A549 (cell line): ENCODE data around the gene EP400. TPM values are rescaled to one million over a fixed set of nuclear protein-coding genes. Genes with fewer than 3 reads are reported as not detected.

Experiments used
- ATAC-seq, 2 experiments: fragments of 200-7000 bp in 1 of 2; fragments of >200 bp in 1 of 2; cut with Nextera tagmentation in 1 of 2; cut with Tn5 transposase in 1 of 2; 3 replicates each; pipeline versions ENCODE4 v1.8.0 to v1.9.1; 2018 to 2020; ENCODE audit warnings: mild to moderate bottlenecking in 1 of 2, moderate library complexity in 1 of 2
- CTCF ChIA-PET: fragments of 300-600 bp; sonication (Branson Sonifier 250); formaldehyde crosslinking; extraction: SDS; loops from one replicate; lab custom pipeline; 2021; ENCODE audit warnings: antibody characterized with exemption, inconsistent platforms; lab: Yijun Ruan, JAX
- POLR2A ChIA-PET: fragments of 350-600 bp; formaldehyde crosslinking; extraction: SDS; loops from one replicate; lab custom pipeline; 2021; ENCODE audit warnings: antibody characterized with exemption, inconsistent platforms; lab: Yijun Ruan, JAX
- DNase-seq, 2 experiments: peaks; one replicate each; pipeline versions ENCODE4 v3.0.0 to v3.0.0-alpha.2; 2011 to 2016; ENCODE audit warnings: low read depth in 1 of 2, low spot score in 1 of 2
- FAIRE-seq: peaks from 2 replicates; lab custom pipeline; 2011; peaks lifted over from hg19 to GRCh38; lab: Jason Lieb, UNC
- H3K27ac ChIP-seq, 2 experiments: fragments of >200 bp; sonication (Bioruptor Twin); formaldehyde crosslinking; 3 replicates each; pipeline ENCODE4 v1.5.1; 2016 to 2017
- H3K4me1 ChIP-seq: fragments of >200 bp; sonication (Bioruptor Twin); formaldehyde crosslinking; 3 replicates; pipeline ENCODE4 v1.6.1; 2016
- H3K4me2 ChIP-seq: fragments of >200 bp; sonication (Bioruptor Twin); formaldehyde crosslinking; 3 replicates; pipeline ENCODE4 v1.6.1; 2016
- H3K4me3 ChIP-seq: fragments of >200 bp; sonication (Bioruptor Twin); formaldehyde crosslinking; 3 replicates; pipeline ENCODE4 v1.5.1; 2016
- H3K9me3 ChIP-seq: fragments of >200 bp; sonication (Bioruptor Twin); formaldehyde crosslinking; 3 replicates; pipeline ENCODE4 v1.6.1; 2016
- BHLHE40 ChIP-seq: IDR thresholded peaks from 2 replicates; pipeline ENCODE4 v1.6.1; 2012; ENCODE audit warnings: low read depth, low read length, inconsistent platforms
- CBX8 ChIP-seq: fragments of 200-600 bp; sonication (generic); IDR thresholded peaks from 2 replicates; pipeline ENCODE4 v1.6.1; 2016
- CEBPB ChIP-seq, 2 experiments: fragments of >200 bp in 1 of 2; sonication (Bioruptor Twin) in 1 of 2; formaldehyde crosslinking in 1 of 2; IDR thresholded peaks; 2 replicates each; pipeline ENCODE4 v1.6.1; 2012 to 2016
- CHD2 ChIP-seq: fragments of 150-350 bp; IDR thresholded peaks from 2 replicates; pipeline ENCODE4 v1.6.1; 2014; ENCODE audit warnings: low read length; ENCODE audit not compliant: partially characterized antibody
- CHD4 ChIP-seq: fragments of 200-600 bp; sonication (generic); IDR thresholded peaks from 2 replicates; pipeline ENCODE4 v1.6.1; 2016; ENCODE audit warnings: antibody characterized with exemption, mild to moderate bottlenecking, borderline replicate concordance
- EHMT2 ChIP-seq: fragments of 200-600 bp; sonication (generic); IDR thresholded peaks from 2 replicates; pipeline ENCODE4 v1.6.1; 2016; ENCODE audit warnings: antibody characterized with exemption, low read depth, mild to moderate bottlenecking, moderate library complexity
- EP300 ChIP-seq, 2 experiments: fragments of >200 bp; sonication (Bioruptor Twin); formaldehyde crosslinking; IDR thresholded peaks; 2 replicates in 1 of 2; 3 replicates in 1 of 2; pipeline ENCODE4 v1.6.1; 2016 to 2017
- ESRRA ChIP-seq: fragments of 150-350 bp; IDR thresholded peaks from 2 replicates; pipeline ENCODE4 v1.6.1; 2014; ENCODE audit warnings: mild to moderate bottlenecking, low read length, borderline replicate concordance
- FOSB ChIP-seq: fragments of 250-450 bp; sonication (Bioruptor Pico); IDR thresholded peaks from 2 replicates; pipeline ENCODE4 v1.5.0; 2020; ENCODE audit warnings: mild to moderate bottlenecking, moderate library complexity
- FOSL2 ChIP-seq, 2 experiments: fragments of 450-650 bp in 1 of 2; fragments of >200 bp in 1 of 2; sonication (Bioruptor Twin) in 1 of 2; formaldehyde crosslinking; IDR thresholded peaks; 2 replicates each; pipeline versions ENCODE4 v1.5.0 to v1.6.1; 2016 to 2020; ENCODE audit warnings: mild to moderate bottlenecking in 1 of 2, moderate library complexity in 1 of 2
- FOXS1 ChIP-seq: fragments of 250-450 bp; sonication (Bioruptor Pico); IDR thresholded peaks from 2 replicates; pipeline ENCODE4 v1.5.0; 2020; ENCODE audit warnings: mild to moderate bottlenecking, moderate library complexity
- HDAC2 ChIP-seq: fragments of 200-600 bp; sonication (generic); IDR thresholded peaks from 2 replicates; pipeline ENCODE4 v1.6.1; 2016
- JUN ChIP-seq, 2 experiments: fragments of >200 bp; sonication (Bioruptor Twin); formaldehyde crosslinking; IDR thresholded peaks; 2 replicates in 1 of 2; 3 replicates in 1 of 2; pipeline ENCODE4 v1.6.1; 2016 to 2017
- JUNB ChIP-seq: fragments of >200 bp; sonication (Bioruptor Twin); formaldehyde crosslinking; IDR thresholded peaks from 2 replicates; pipeline ENCODE4 v1.6.1; 2016
- MAFK ChIP-seq: fragments of 450-650 bp; IDR thresholded peaks from 2 replicates; pipeline ENCODE4 v1.6.1; 2014; ENCODE audit not compliant: partially characterized antibody
- NFE2L2 ChIP-seq: fragments of 150-350 bp; conservative IDR thresholded peaks from 2 replicates; pipeline ENCODE4 v1.6.1; 2014; ENCODE audit warnings: low read length
- NPAS2 ChIP-seq: fragments of 250-450 bp; sonication (Bioruptor Pico); IDR thresholded peaks from 2 replicates; pipeline ENCODE4 v1.8.0; 2022; ENCODE audit warnings: mild to moderate bottlenecking, moderate library complexity, borderline replicate concordance
- NR3C1 ChIP-seq: fragments of >200 bp; sonication (Bioruptor Twin); formaldehyde crosslinking; IDR thresholded peaks from 3 replicates; pipeline ENCODE4 v1.6.1; 2017
- PHF8 ChIP-seq: fragments of 200-600 bp; sonication (generic); IDR thresholded peaks from 2 replicates; pipeline ENCODE4 v1.6.1; 2016; ENCODE audit warnings: low read depth, mild to moderate bottlenecking, antibody characterized with exemption, moderate library complexity, borderline replicate concordance
- POLR2AphosphoS2 ChIP-seq: conservative IDR thresholded peaks from 2 replicates; pipeline ENCODE4 v1.6.1; 2012; ENCODE audit warnings: low read length, improper control_type of control experiment, inconsistent platforms
- RAD21 ChIP-seq, 2 experiments: fragments of >200 bp in 1 of 2; sonication (Bioruptor Twin) in 1 of 2; formaldehyde crosslinking in 1 of 2; IDR thresholded peaks in 1 of 2; conservative IDR thresholded peaks in 1 of 2; 2 replicates in 1 of 2; 3 replicates in 1 of 2; pipeline ENCODE4 v1.6.1; 2012 to 2018; ENCODE audit warnings: inconsistent platforms in 1 of 2
- RCOR1 ChIP-seq: fragments of 150-350 bp; IDR thresholded peaks from 2 replicates; pipeline ENCODE4 v1.6.1; 2014; ENCODE audit warnings: antibody characterized with exemption, low read length, low read depth
- RFX5 ChIP-seq: fragments of 450-650 bp; IDR thresholded peaks from 2 replicates; pipeline ENCODE4 v1.7.1; 2014; ENCODE audit warnings: antibody characterized with exemption, mild to moderate bottlenecking, moderate library complexity
- TFCP2L1 ChIP-seq: fragments of 250-450 bp; sonication (Bioruptor Pico); IDR thresholded peaks from 2 replicates; pipeline ENCODE4 v1.5.0; 2021; ENCODE audit warnings: mild to moderate bottlenecking
- WGBS: methylation state at CpG from one replicate; pipeline ENCODE4 v1.1.6; 2017; ENCODE audit errors: missing lambda C conversion rate; 5-methylcytosine and 5-hydroxymethylcytosine counted together
- polyA plus RNA-seq, 4 experiments: library from polyadenylated mRNA; depleted of rRNA in 3 of 4; stranded (reverse); fragments of >200 nt; fragmentation: RNase III in 1 of 4; extraction: RNeasy Plus Mini Kit Qiagen cat#74134 plus additional on column Dnase treatment in 1 of 4; gene quantifications; 2 replicates in 3 of 4; 3 replicates in 1 of 4; pipeline ENCODE4 v1.2.3, GENCODE V29; 2011 to 2017
- TF ChIP-seq, protein P1 (sequence below): fragments of 250-450 bp; sonication (Bioruptor Pico); IDR thresholded peaks from 2 replicates; pipeline ENCODE4 v1.5.0; 2020; ENCODE audit warnings: low read depth, mild to moderate bottlenecking, moderate library complexity
- TF ChIP-seq, protein P2 (sequence below): fragments of >200 bp; sonication (Bioruptor Twin); formaldehyde crosslinking; IDR thresholded peaks from 3 replicates; pipeline ENCODE4 v1.6.1; 2016
- TF ChIP-seq, protein P3 (sequence below): fragments of >200 bp; sonication (Bioruptor Twin); formaldehyde crosslinking; IDR thresholded peaks from 3 replicates; pipeline ENCODE4 v1.5.1; 2016
- TF ChIP-seq, protein P4 (sequence below): fragments of 250-450 bp; sonication (Bioruptor Pico); IDR thresholded peaks from 2 replicates; pipeline ENCODE4 v1.5.0; 2021; ENCODE audit warnings: mild to moderate bottlenecking, moderate library complexity, borderline replicate concordance
- TF ChIP-seq, protein P5 (sequence below): fragments of 200-600 bp; sonication (generic); IDR thresholded peaks from 2 replicates; pipeline ENCODE4 v1.6.1; 2016; ENCODE audit warnings: antibody characterized with exemption, mild to moderate bottlenecking, moderate library complexity
- TF ChIP-seq, protein P6 (sequence below): fragments of >200 bp; sonication (Bioruptor Twin); formaldehyde crosslinking; IDR thresholded peaks from 2 replicates; pipeline ENCODE4 v1.6.1; 2016

EP400 gene
- polyA plus RNA-seq, 2 of the 4 experiments (the other 2 are of a cell fraction): 9.7 to 15.2 TPM

DNA sequence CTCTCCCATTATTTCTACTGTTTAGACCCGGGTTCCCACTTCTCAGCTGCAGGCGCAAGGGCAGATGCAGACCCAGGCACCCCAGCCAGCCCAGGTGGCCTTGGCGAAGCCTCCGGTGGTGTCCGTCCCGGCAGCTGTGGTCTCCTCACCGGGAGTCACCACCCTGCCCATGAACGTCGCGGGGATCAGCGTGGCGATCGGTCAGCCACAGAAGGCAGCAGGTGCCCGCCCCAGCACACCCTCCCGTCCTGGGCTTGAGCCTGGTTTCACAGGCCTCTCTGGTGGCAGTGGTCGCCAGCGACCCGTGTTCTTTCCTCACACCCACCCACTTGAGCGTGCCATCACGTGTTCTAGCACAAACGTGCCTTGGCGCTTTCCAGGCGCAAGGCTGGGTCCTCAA, 117.0 kb downstream of the EP400 start:
- Histone ChIP-seq H3K9me3 (no peaks in the 10 kb centered on the region), H3K27ac (no peak overlapping the region), H3K4me2 (no peak overlapping the region), H3K4me3 (no peak overlapping the region)
- ChIA-PET CTCF (no interaction called here), POLR2A (no interaction called here)
- FAIRE-seq: no peak
- no peak for DNase-seq
- WGBS: 94% methylated on average over 23 of the region's 23 CpGs
- ATAC-seq: no peak
- TF ChIP-seq NR3C1 (no peak), CEBPB (IDR thresholded peaks at IDR 0.05) (no peak), PHF8 (no peak), ESRRA (no peak), FOSL2 (IDR thresholded peaks at IDR 0.05) (no peak), FOSL2 (CRISPR knock-in tag; IDR thresholded peaks at IDR 0.05) (no peak), EHMT2 (no peak), CHD4 (no peak), JUNB (no peak), FOSB (no peak), RCOR1 (no peak), RAD21 (conservative IDR thresholded peaks at IDR 0.05 in 1 of 2, IDR thresholded peaks at IDR 0.05 in 1 of 2) (no peak), RFX5 (no peak)
- TF ChIP-seq, protein P1, sequence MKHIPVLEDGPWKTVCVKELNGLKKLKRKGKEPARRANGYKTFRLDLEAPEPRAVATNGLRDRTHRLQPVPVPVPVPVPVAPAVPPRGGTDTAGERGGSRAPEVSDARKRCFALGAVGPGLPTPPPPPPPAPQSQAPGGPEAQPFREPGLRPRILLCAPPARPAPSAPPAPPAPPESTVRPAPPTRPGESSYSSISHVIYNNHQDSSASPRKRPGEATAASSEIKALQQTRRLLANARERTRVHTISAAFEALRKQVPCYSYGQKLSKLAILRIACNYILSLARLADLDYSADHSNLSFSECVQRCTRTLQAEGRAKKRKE (CRISPR knock-in tag): no peak
- TF ChIP-seq, protein P2, sequence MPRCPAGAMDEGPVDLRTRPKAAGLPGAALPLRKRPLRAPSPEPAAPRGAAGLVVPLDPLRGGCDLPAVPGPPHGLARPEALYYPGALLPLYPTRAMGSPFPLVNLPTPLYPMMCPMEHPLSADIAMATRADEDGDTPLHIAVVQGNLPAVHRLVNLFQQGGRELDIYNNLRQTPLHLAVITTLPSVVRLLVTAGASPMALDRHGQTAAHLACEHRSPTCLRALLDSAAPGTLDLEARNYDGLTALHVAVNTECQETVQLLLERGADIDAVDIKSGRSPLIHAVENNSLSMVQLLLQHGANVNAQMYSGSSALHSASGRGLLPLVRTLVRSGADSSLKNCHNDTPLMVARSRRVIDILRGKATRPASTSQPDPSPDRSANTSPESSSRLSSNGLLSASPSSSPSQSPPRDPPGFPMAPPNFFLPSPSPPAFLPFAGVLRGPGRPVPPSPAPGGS: no peak
- TF ChIP-seq, all 56 proteins: peak for 0
- H3K4me1 ChIP-seq: no peaks in the 10 kb centered on the region

DNA sequence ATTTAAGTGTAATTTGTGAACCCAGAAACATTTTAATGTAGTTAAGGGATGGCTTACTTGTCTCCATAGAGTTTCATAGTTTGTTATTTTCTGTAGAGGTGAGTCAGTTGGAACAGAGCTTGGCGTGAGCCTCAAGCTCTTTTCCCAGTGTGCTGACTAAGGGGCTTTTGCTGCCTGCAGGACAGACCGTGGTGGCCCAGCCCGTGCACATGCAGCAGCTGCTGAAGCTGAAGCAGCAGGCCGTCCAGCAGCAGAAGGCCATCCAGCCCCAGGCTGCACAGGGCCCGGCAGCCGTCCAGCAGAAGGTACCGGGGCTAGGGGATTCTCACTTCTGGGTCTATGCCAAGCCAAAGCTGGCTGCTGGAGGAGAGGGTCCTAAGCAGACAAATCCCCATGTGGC, 117.4 kb downstream of the EP400 start:
- H3K4me2 ChIP-seq: no peak overlapping the region
- DNase-seq (no peak), ATAC-seq (no peak), FAIRE-seq (no peak)
- no peaks in the 10 kb centered on the region for H3K4me1 ChIP-seq
- H3K27ac ChIP-seq: no peak overlapping the region
- CTCF ChIA-PET: no interaction called here
- WGBS: 100% methylated on average over 3 of the region's 7 CpGs
- no peak overlapping the region for H3K4me3 ChIP-seq
- TF ChIP-seq NPAS2 (no peak), NFE2L2 (no peak), CHD2 (no peak), FOXS1 (CRISPR knock-in tag) (no peak), NR3C1 (no peak), HDAC2 (no peak), EHMT2 (no peak), JUN (IDR thresholded peaks at IDR 0.05) (no peak), BHLHE40 (no peak), CBX8 (no peak), EP300 (IDR thresholded peaks at IDR 0.05) (no peak), TFCP2L1 (CRISPR knock-in tag) (no peak), POLR2AphosphoS2 (no peak), FOSL2 (IDR thresholded peaks at IDR 0.05) (no peak), FOSL2 (CRISPR knock-in tag; IDR thresholded peaks at IDR 0.05) (no peak), MAFK (no peak)
- TF ChIP-seq, protein P3, sequence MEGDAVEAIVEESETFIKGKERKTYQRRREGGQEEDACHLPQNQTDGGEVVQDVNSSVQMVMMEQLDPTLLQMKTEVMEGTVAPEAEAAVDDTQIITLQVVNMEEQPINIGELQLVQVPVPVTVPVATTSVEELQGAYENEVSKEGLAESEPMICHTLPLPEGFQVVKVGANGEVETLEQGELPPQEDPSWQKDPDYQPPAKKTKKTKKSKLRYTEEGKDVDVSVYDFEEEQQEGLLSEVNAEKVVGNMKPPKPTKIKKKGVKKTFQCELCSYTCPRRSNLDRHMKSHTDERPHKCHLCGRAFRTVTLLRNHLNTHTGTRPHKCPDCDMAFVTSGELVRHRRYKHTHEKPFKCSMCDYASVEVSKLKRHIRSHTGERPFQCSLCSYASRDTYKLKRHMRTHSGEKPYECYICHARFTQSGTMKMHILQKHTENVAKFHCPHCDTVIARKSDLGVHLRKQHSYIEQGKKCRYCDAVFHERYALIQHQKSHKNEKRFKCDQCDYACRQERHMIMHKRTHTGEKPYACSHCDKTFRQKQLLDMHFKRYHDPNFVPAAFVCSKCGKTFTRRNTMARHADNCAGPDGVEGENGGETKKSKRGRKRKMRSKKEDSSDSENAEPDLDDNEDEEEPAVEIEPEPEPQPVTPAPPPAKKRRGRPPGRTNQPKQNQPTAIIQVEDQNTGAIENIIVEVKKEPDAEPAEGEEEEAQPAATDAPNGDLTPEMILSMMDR: no peak
- TF ChIP-seq, protein P4, sequence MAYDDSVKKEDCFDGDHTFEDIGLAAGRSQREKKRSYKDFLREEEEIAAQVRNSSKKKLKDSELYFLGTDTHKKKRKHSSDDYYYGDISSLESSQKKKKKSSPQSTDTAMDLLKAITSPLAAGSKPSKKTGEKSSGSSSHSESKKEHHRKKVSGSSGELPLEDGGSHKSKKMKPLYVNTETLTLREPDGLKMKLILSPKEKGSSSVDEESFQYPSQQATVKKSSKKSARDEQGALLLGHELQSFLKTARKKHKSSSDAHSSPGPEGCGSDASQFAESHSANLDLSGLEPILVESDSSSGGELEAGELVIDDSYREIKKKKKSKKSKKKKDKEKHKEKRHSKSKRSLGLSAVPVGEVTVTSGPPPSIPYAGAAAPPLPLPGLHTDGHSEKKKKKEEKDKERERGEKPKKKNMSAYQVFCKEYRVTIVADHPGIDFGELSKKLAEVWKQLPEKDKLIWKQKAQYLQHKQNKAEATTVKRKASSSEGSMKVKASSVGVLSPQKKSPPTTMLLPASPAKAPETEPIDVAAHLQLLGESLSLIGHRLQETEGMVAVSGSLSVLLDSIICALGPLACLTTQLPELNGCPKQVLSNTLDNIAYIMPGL (CRISPR knock-in tag): no peak
- TF ChIP-seq, protein P5, sequence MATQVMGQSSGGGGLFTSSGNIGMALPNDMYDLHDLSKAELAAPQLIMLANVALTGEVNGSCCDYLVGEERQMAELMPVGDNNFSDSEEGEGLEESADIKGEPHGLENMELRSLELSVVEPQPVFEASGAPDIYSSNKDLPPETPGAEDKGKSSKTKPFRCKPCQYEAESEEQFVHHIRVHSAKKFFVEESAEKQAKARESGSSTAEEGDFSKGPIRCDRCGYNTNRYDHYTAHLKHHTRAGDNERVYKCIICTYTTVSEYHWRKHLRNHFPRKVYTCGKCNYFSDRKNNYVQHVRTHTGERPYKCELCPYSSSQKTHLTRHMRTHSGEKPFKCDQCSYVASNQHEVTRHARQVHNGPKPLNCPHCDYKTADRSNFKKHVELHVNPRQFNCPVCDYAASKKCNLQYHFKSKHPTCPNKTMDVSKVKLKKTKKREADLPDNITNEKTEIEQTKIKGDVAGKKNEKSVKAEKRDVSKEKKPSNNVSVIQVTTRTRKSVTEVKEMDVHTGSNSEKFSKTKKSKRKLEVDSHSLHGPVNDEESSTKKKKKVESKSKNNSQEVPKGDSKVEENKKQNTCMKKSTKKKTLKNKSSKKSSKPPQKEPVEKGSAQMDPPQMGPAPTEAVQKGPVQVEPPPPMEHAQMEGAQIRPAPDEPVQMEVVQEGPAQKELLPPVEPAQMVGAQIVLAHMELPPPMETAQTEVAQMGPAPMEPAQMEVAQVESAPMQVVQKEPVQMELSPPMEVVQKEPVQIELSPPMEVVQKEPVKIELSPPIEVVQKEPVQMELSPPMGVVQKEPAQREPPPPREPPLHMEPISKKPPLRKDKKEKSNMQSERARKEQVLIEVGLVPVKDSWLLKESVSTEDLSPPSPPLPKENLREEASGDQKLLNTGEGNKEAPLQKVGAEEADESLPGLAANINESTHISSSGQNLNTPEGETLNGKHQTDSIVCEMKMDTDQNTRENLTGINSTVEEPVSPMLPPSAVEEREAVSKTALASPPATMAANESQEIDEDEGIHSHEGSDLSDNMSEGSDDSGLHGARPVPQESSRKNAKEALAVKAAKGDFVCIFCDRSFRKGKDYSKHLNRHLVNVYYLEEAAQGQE: no peak
- TF ChIP-seq, protein P6, sequence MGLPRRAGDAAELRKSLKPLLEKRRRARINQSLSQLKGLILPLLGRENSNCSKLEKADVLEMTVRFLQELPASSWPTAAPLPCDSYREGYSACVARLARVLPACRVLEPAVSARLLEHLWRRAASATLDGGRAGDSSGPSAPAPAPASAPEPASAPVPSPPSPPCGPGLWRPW: no peak
- TF ChIP-seq, all 56 proteins: peak for 0
- H3K9me3 ChIP-seq: no peaks in the 10 kb centered on the region
- POLR2A ChIA-PET: no interaction called here
